ENCODE data around the gene NPFFR1. TPM values are rescaled to one million over a fixed set of nuclear protein-coding genes. Genes with fewer than 3 reads are reported as not detected.

Gene NPFFR1
- total RNA-seq, 1 donor from 2014 or later: not detected

- H3K27me3 Mint-ChIP-seq (ENCODE audit: low read depth): no peaks in the 10 kb centered on the region
- H3K4me1 Mint-ChIP-seq: peaks cover 10% of the 10 kb centered on the region
- no peak overlapping the region for H3K4me3 Mint-ChIP-seq
- H3K36me3 Mint-ChIP-seq (ENCODE audit: low read depth): no peaks in the 10 kb centered on the region
- peak overlapping the region; percentile 62 for H3K27ac Mint-ChIP-seq (ENCODE audit: unreplicated experiment)
- TF ChIP-seq CTCF (conservative IDR thresholded peaks at IDR 0.05): no peak
- H3K9me3 Mint-ChIP-seq: no peaks in the 10 kb centered on the region
- DNase-seq (ENCODE audit: low read depth, low spot score): no peak
Measured at GRCh38 chr10:70323138-70323696, 39.4 kb upstream of the NPFFR1 start.

GRCh38 chr10:70321897-70322890 lies 38.4 kb upstream of the NPFFR1 start:
- H3K4me1 Mint-ChIP-seq: peaks cover 10% of the 10 kb centered on the region
- no peak overlapping the region for H3K4me3 Mint-ChIP-seq
- no peaks in the 10 kb centered on the region for H3K9me3 Mint-ChIP-seq
- H3K36me3 Mint-ChIP-seq (ENCODE audit: low read depth): no peaks in the 10 kb centered on the region
- TF ChIP-seq CTCF (conservative IDR thresholded peaks at IDR 0.05): no peak
- H3K27me3 Mint-ChIP-seq (ENCODE audit: low read depth): no peaks in the 10 kb centered on the region
- no peak overlapping the region for H3K27ac Mint-ChIP-seq (ENCODE audit: unreplicated experiment)
- DNase-seq (ENCODE audit: low read depth, low spot score): no peak

- no peaks in the 10 kb centered on the region for H3K36me3 Mint-ChIP-seq (ENCODE audit: low read depth)
- H3K4me1 Mint-ChIP-seq: peaks cover 7% of the 10 kb centered on the region
- no peak for DNase-seq (ENCODE audit: low read depth, low spot score)
- H3K27me3 Mint-ChIP-seq (ENCODE audit: low read depth): no peaks in the 10 kb centered on the region
- no peaks in the 10 kb centered on the region for H3K9me3 Mint-ChIP-seq
- TF ChIP-seq CTCF (conservative IDR thresholded peaks at IDR 0.05): no peak
- no peak overlapping the region for H3K4me3 Mint-ChIP-seq
- H3K27ac Mint-ChIP-seq (ENCODE audit: unreplicated experiment): no peak overlapping the region
Measured at GRCh38 chr10:70321233-70321632, 37.4 kb upstream of the NPFFR1 start.

- Mint-ChIP-seq H3K4me1 (peaks cover 3% of the 10 kb centered on the region), H3K27me3 (ENCODE audit: low read depth) (no peaks in the 10 kb centered on the region), H3K4me3 (no peak overlapping the region), H3K36me3 (ENCODE audit: low read depth) (no peaks in the 10 kb centered on the region), H3K9me3 (no peaks in the 10 kb centered on the region), H3K27ac (ENCODE audit: unreplicated experiment) (no peak overlapping the region)
- no peak for TF ChIP-seq CTCF (conservative IDR thresholded peaks at IDR 0.05)
- no peak for DNase-seq (ENCODE audit: low read depth, low spot score)
Measured at GRCh38 chr10:70320751-70321150, 36.9 kb upstream of the NPFFR1 start.

GRCh38 chr10:70319824-70320223 lies 36.0 kb upstream of the NPFFR1 start:
- TF ChIP-seq CTCF (conservative IDR thresholded peaks at IDR 0.05): no peak
- H3K27me3 Mint-ChIP-seq (ENCODE audit: low read depth): no peaks in the 10 kb centered on the region
- no peaks in the 10 kb centered on the region for H3K4me1 Mint-ChIP-seq
- no peak for DNase-seq (ENCODE audit: low read depth, low spot score)
- H3K9me3 Mint-ChIP-seq: no peaks in the 10 kb centered on the region
- no peaks in the 10 kb centered on the region for H3K36me3 Mint-ChIP-seq (ENCODE audit: low read depth)
- H3K27ac Mint-ChIP-seq (ENCODE audit: unreplicated experiment): no peak overlapping the region
- H3K4me3 Mint-ChIP-seq: no peak overlapping the region
